ENCODE data around the gene PAQR8. TPM values are rescaled to one million over a fixed set of nuclear protein-coding genes. Genes with fewer than 3 reads are reported as not detected.

The PAQR8 gene
- total RNA-seq, 1 experiment from 2014 or later: 3.0 TPM

GRCh38 chr6:52330470-52330869, 31.5 kb upstream of the PAQR8 start:
- Histone ChIP-seq H2BK120ac (ENCODE audit: low read depth, low read length, poor library complexity, severe bottlenecking) (no peak overlapping the region), H2BK20ac (ENCODE audit: low read depth, low read length, poor library complexity, severe bottlenecking) (no peak overlapping the region), H3K14ac (ENCODE audit: insufficient read depth, low read length) (no peak overlapping the region), H3K79me2 (ENCODE audit: insufficient read depth, low read length) (no peaks in the 10 kb centered on the region), H4K8ac (replicated peaks; ENCODE audit: insufficient read length, low read depth, low read length) (no peak overlapping the region), H3K27ac (ENCODE audit: insufficient read length, low read depth, low read length) (no peak overlapping the region), H4K5ac (ENCODE audit: insufficient read length, low read depth, low read length) (no peak overlapping the region), H3K9ac (ENCODE audit: extremely low read depth, insufficient read length, low read length) (no peak overlapping the region), H3K56ac (ENCODE audit: insufficient read length, low read depth, low read length) (no peak overlapping the region), H3K18ac (ENCODE audit: insufficient read length, low read depth, low read length) (no peak overlapping the region), H2BK15ac (ENCODE audit: low read depth, low read length) (no peak overlapping the region), H4K91ac (ENCODE audit: insufficient read length, low read depth, low read length) (no peak overlapping the region), H3K4me1 (ENCODE audit: insufficient read depth, low read length) (peaks cover 7% of the 10 kb centered on the region), H3K9me3 (ENCODE audit: control insufficient read depth, low read depth, low read length) (no peaks in the 10 kb centered on the region), H2BK12ac (ENCODE audit: insufficient read length, low read depth, low read length) (no peak overlapping the region), H3K4ac (ENCODE audit: low read depth, low read length) (no peak overlapping the region), H2AK5ac (ENCODE audit: insufficient read length, low read length) (no peak overlapping the region), H3K23me2 (ENCODE audit: insufficient read length, low read depth, low read length, poor library complexity, severe bottlenecking) (no peaks in the 10 kb centered on the region), H4K20me1 (ENCODE audit: control insufficient read depth, insufficient read depth, insufficient read length) (no peaks in the 10 kb centered on the region), H3K27me3 (ENCODE audit: insufficient read depth, low read length) (no peaks in the 10 kb centered on the region), H3K79me1 (ENCODE audit: insufficient read depth, low read depth, low read length, poor library complexity, severe bottlenecking) (no peaks in the 10 kb centered on the region), H3T11ph (ENCODE audit: low read length) (no peak overlapping the region), H2BK5ac (ENCODE audit: insufficient read length, low read length) (no peak overlapping the region), H2AFZ (ENCODE audit: low read length) (no peak overlapping the region), H3K23ac (ENCODE audit: insufficient read length, low read depth, low read length) (no peak overlapping the region), H3K4me2 (ENCODE audit: insufficient read depth, insufficient read length, low read length) (no peak overlapping the region)
- WGBS (ENCODE audit: extremely low coverage, insufficient read length, low lambda C conversion rate): no CpG with 5 or more reads among the region's 2 CpGs
- Mint-ChIP-seq H3K36me3 (ENCODE audit: insufficient read depth in 1 of 3, low read depth in 3 of 3) (peaks cover 0 to 1% (median 0%) of the 10 kb centered on the region in 3 experiments; a peak in 1 of 7 replicates), H3K27me3 (ENCODE audit: low read depth) (peaks cover 10% of the 10 kb centered on the region), H3K27ac (no peak overlapping the region; a peak in 1 of 7 replicates), H3K4me1 (peaks cover 24 to 35% of the 10 kb centered on the region in 2 experiments), H3K9me3 (no peaks in the 10 kb centered on the region; a peak in 1 of 5 replicates), H3K4me3 (no peak overlapping the region)
- no peak for DNase-seq
- TF ChIP-seq CTCF (conservative IDR thresholded peaks at IDR 0.05): no peak

All from H9 (cell line).